H9 (cell line): Measurements from ENCODE around the gene GVQW3. TPM values are rescaled to one million over a fixed set of nuclear protein-coding genes. Genes with fewer than 3 reads are reported as not detected.

Experiments used
- DNase-seq: peaks from one replicate; pipeline ENCODE4 v3.0.0-alpha.2; 2017
- H2AFZ ChIP-seq: one replicate; pipeline ENCODE4 v1.6.1; 2013; ENCODE audit warnings: mild to moderate bottlenecking, low read length, control low read depth, moderate library complexity
- H2AK5ac ChIP-seq: 2 replicates; pipeline ENCODE4 v1.6.1; 2013; ENCODE audit warnings: low read length, control low read depth, mixed read lengths; ENCODE audit not compliant: insufficient read length
- H2BK120ac ChIP-seq: one replicate; pipeline ENCODE4 v1.6.1; 2013; ENCODE audit warnings: low read depth, mild to moderate bottlenecking, low read length, control low read depth, inconsistent platforms; ENCODE audit not compliant: poor library complexity, severe bottlenecking
- H2BK12ac ChIP-seq: 2 replicates; pipeline ENCODE4 v1.6.1; 2013; ENCODE audit warnings: low read length, control low read depth, mixed read lengths, low read depth; ENCODE audit not compliant: insufficient read length
- H2BK15ac ChIP-seq: 2 replicates; pipeline ENCODE4 v1.6.1; 2013; ENCODE audit warnings: low read depth, low read length, control low read depth
- H2BK20ac ChIP-seq: one replicate; pipeline ENCODE4 v1.6.1; 2013; ENCODE audit warnings: low read depth, mild to moderate bottlenecking, low read length, control low read depth, inconsistent platforms; ENCODE audit not compliant: poor library complexity, severe bottlenecking
- H2BK5ac ChIP-seq: 2 replicates; pipeline ENCODE4 v1.6.1; 2013; ENCODE audit warnings: low read length, control low read depth, mixed read lengths; ENCODE audit not compliant: insufficient read length
- H3K14ac ChIP-seq: 2 replicates; pipeline ENCODE4 v1.6.1; 2013; ENCODE audit warnings: low read length, control low read depth; ENCODE audit not compliant: insufficient read depth
- H3K18ac ChIP-seq: 2 replicates; pipeline ENCODE4 v1.6.1; 2013; ENCODE audit warnings: low read depth, mild to moderate bottlenecking, mixed read lengths, low read length, control low read depth; ENCODE audit not compliant: insufficient read length
- H3K23ac ChIP-seq: 2 replicates; pipeline ENCODE4 v1.6.1; 2013; ENCODE audit warnings: low read length, control low read depth, mixed read lengths, low read depth; ENCODE audit not compliant: insufficient read length
- H3K23me2 ChIP-seq: 2 replicates; pipeline ENCODE4 v1.6.1; 2013; ENCODE audit warnings: low read depth, mild to moderate bottlenecking, mixed read lengths, low read length, control low read depth; ENCODE audit not compliant: insufficient read length, poor library complexity, severe bottlenecking
- H3K27ac ChIP-seq: 2 replicates; pipeline ENCODE4 v1.5.1; 2013; ENCODE audit warnings: low read length, control low read depth, mixed read lengths, low read depth; ENCODE audit not compliant: insufficient read length
- H3K27me3 ChIP-seq: 2 replicates; pipeline ENCODE4 v1.6.1; 2013; ENCODE audit warnings: low read length, control low read depth, inconsistent platforms; ENCODE audit not compliant: insufficient read depth
- H3K4ac ChIP-seq: 2 replicates; pipeline ENCODE4 v1.6.1; 2013; ENCODE audit warnings: low read depth, mild to moderate bottlenecking, control low read depth, inconsistent platforms, low read length, moderate library complexity
- H3K4me1 ChIP-seq: 2 replicates; pipeline ENCODE4 v1.6.1; 2013; ENCODE audit warnings: low read length, control low read depth, inconsistent platforms; ENCODE audit not compliant: insufficient read depth
- H3K4me2 ChIP-seq: 2 replicates; pipeline ENCODE4 v1.6.1; 2013; ENCODE audit warnings: low read length, control low read depth, mixed read lengths; ENCODE audit not compliant: insufficient read length, insufficient read depth
- H3K56ac ChIP-seq: 2 replicates; pipeline ENCODE4 v1.6.1; 2013; ENCODE audit warnings: low read depth, mild to moderate bottlenecking, mixed read lengths, low read length, control low read depth; ENCODE audit not compliant: insufficient read length
- H3K79me1 ChIP-seq: 2 replicates; pipeline ENCODE4 v1.6.1; 2013; ENCODE audit warnings: low read depth, mild to moderate bottlenecking, moderate library complexity, low read length, control low read depth, inconsistent platforms; ENCODE audit not compliant: insufficient read depth, poor library complexity, severe bottlenecking
- H3K79me2 ChIP-seq: 2 replicates; pipeline ENCODE4 v1.6.1; 2013; ENCODE audit warnings: low read length, control low read depth, inconsistent platforms; ENCODE audit not compliant: insufficient read depth
- H3K9ac ChIP-seq: 2 replicates; pipeline ENCODE4 v1.6.1; 2013; ENCODE audit warnings: low read length, control low read depth, mixed read lengths; ENCODE audit not compliant: insufficient read length; ENCODE audit errors: extremely low read depth
- H3K9me3 ChIP-seq: one replicate; pipeline ENCODE4 v1.6.1; 2013; ENCODE audit warnings: low read depth, low read length, inconsistent platforms; ENCODE audit not compliant: control insufficient read depth
- H3T11ph ChIP-seq: one replicate; pipeline ENCODE4 v1.6.1; 2013; ENCODE audit warnings: mild to moderate bottlenecking, low read length, control low read depth, inconsistent platforms
- H4K20me1 ChIP-seq: one replicate; pipeline ENCODE4 v1.6.1; 2013; ENCODE audit not compliant: control insufficient read depth, insufficient read length, insufficient read depth
- H4K5ac ChIP-seq: 2 replicates; pipeline ENCODE4 v1.6.1; 2013; ENCODE audit warnings: low read depth, mild to moderate bottlenecking, mixed read lengths, low read length, control low read depth; ENCODE audit not compliant: insufficient read length
- H4K8ac ChIP-seq: replicated peaks from 2 replicates; pipeline ENCODE4 v1.6.1; 2013; ENCODE audit warnings: low read length, control low read depth, mixed read lengths, low read depth; ENCODE audit not compliant: insufficient read length
- H4K91ac ChIP-seq: 2 replicates; pipeline ENCODE4 v1.6.1; 2013; ENCODE audit warnings: low read depth, mild to moderate bottlenecking, moderate library complexity, mixed read lengths, low read length, control low read depth; ENCODE audit not compliant: insufficient read length
- H3K27ac Mint-ChIP-seq, 3 experiments: 2 replicates in 2 of 3; 3 replicates in 1 of 3; pipeline ENCODE4 v1.8.0; 2020 to 2021; ENCODE audit warnings: mixed read lengths in 3 of 3, mild to moderate bottlenecking in 1 of 3, moderate library complexity in 1 of 3
- H3K27me3 Mint-ChIP-seq: 2 replicates; pipeline ENCODE4 v1.8.0; 2021; ENCODE audit warnings: low read depth, mild to moderate bottlenecking, moderate library complexity, mixed read lengths
- H3K36me3 Mint-ChIP-seq, 3 experiments: 2 replicates in 2 of 3; 3 replicates in 1 of 3; pipeline ENCODE4 v1.8.0; 2020 to 2021; ENCODE audit warnings: low read depth in 3 of 3, mixed read lengths in 3 of 3; ENCODE audit not compliant: insufficient read depth in 1 of 3
- H3K4me1 Mint-ChIP-seq, 2 experiments: 2 replicates each; pipeline ENCODE4 v1.8.0; 2020; ENCODE audit warnings: mixed read lengths in 2 of 2
- H3K4me3 Mint-ChIP-seq, 2 experiments: 2 replicates in 1 of 2; 3 replicates in 1 of 2; pipeline ENCODE4 v1.8.0; 2020 to 2021; ENCODE audit warnings: mild to moderate bottlenecking in 2 of 2, mixed read lengths in 2 of 2, moderate library complexity in 1 of 2
- H3K9me3 Mint-ChIP-seq, 2 experiments: 2 replicates in 1 of 2; 3 replicates in 1 of 2; pipeline ENCODE4 v1.8.0; 2020; ENCODE audit warnings: mild to moderate bottlenecking in 2 of 2, mixed read lengths in 2 of 2, moderate library complexity in 1 of 2
- WGBS: extraction: QIAGEN DNeasy Blood & Tissue Kit; methylation state at CpG from one replicate; pipeline ENCODE4 v1.1.7; 2013; ENCODE audit warnings: missing lambda C conversion rate, low lambda C conversion rate, mixed read lengths; ENCODE audit not compliant: insufficient read length; ENCODE audit errors: extremely low coverage; 5-methylcytosine and 5-hydroxymethylcytosine counted together
- total RNA-seq: library from RNA; stranded (reverse); gene quantifications from 2 replicates; pipeline ENCODE4 v1.2.1, GENCODE V29; 2021
- TF ChIP-seq, protein P1 (sequence below): fragments of 200-600 bp; sonication (generic); conservative IDR thresholded peaks from 3 replicates; pipeline ENCODE4 v1.8.0; 2021; ENCODE audit warnings: antibody characterized with exemption, mild to moderate bottlenecking

The GVQW3 gene
- total RNA-seq, 1 experiment from 2014 or later, result 4.5 TPM

DNA sequence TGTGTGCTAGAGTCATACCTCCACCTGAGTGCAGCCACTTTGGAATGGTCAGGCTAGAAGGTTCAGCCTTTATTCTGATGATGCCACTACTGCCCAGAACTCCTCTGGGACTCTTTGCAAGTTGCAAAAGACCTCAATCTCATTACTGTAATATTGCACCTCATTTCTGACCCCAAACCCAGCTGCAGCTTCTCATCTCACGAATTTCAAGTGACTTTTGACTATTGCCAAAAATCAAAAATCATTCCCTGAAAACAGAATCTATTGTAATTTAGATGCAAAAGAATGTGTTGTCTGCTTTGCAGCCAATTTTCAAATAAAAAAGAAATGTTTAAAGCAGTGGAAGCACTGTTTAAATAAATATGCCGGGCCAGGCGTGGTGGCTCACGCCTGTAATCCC is 25.2 kb downstream of the GVQW3 start:
- Histone ChIP-seq H2BK15ac (no peak overlapping the region), H2BK20ac (no peak overlapping the region)

More for the DNA sequence above, 25.2 kb downstream of the GVQW3 start:
- H4K8ac ChIP-seq, result no peak overlapping the region
- H3K27me3 ChIP-seq, result no peaks in the 10 kb centered on the region
- Mint-ChIP-seq H3K9me3 (no peaks in the 10 kb centered on the region), H3K36me3 (no peaks in the 10 kb centered on the region), H3K4me1 (peaks cover 5% of the 10 kb centered on the region in 2 experiments), H3K4me3 (no peak overlapping the region), H3K27ac (no peak overlapping the region), H3K27me3 (0 out of 2 replicates have a peak, but pooled peaks cover 1% of the 10 kb centered on the region)
- no peak overlapping the region for H2BK12ac ChIP-seq
- WGBS, result no CpG with 5 or more reads among the region's 4 CpGs
- no peaks in the 10 kb centered on the region; the same call in 1 of the 2 replicates for H3K4me1 ChIP-seq
- H3K18ac ChIP-seq, result no peak overlapping the region
- no peaks in the 10 kb centered on the region for H3K79me1 ChIP-seq
- H3K14ac ChIP-seq, result no peak overlapping the region
- no peak overlapping the region for H2BK120ac ChIP-seq
- no peak overlapping the region for H2AK5ac ChIP-seq
- H3K27ac ChIP-seq, result no peak overlapping the region
- H3K9ac ChIP-seq, result no peak overlapping the region
- H3K9me3 ChIP-seq, result no peaks in the 10 kb centered on the region
- H4K91ac ChIP-seq, result no peak overlapping the region
- H3K23me2 ChIP-seq, result no peaks in the 10 kb centered on the region
- H2AFZ ChIP-seq, result no peak overlapping the region
- no peak overlapping the region for H3T11ph ChIP-seq
- H2BK5ac ChIP-seq, result no peak overlapping the region
- H3K4me2 ChIP-seq, result no peak overlapping the region
- H3K79me2 ChIP-seq, result 0 out of 2 replicates have a peak, but pooled peaks cover 2% of the 10 kb centered on the region
- no peak overlapping the region for H4K5ac ChIP-seq
- H3K23ac ChIP-seq, result no peak overlapping the region
- H3K4ac ChIP-seq, result no peak overlapping the region
- DNase-seq, result no peak
- TF ChIP-seq, protein P1, sequence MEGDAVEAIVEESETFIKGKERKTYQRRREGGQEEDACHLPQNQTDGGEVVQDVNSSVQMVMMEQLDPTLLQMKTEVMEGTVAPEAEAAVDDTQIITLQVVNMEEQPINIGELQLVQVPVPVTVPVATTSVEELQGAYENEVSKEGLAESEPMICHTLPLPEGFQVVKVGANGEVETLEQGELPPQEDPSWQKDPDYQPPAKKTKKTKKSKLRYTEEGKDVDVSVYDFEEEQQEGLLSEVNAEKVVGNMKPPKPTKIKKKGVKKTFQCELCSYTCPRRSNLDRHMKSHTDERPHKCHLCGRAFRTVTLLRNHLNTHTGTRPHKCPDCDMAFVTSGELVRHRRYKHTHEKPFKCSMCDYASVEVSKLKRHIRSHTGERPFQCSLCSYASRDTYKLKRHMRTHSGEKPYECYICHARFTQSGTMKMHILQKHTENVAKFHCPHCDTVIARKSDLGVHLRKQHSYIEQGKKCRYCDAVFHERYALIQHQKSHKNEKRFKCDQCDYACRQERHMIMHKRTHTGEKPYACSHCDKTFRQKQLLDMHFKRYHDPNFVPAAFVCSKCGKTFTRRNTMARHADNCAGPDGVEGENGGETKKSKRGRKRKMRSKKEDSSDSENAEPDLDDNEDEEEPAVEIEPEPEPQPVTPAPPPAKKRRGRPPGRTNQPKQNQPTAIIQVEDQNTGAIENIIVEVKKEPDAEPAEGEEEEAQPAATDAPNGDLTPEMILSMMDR, result no peak
- H3K56ac ChIP-seq, result no peak overlapping the region
- no peaks in the 10 kb centered on the region for H4K20me1 ChIP-seq
